GM23338 (cell line): Measurements from ENCODE around the gene ATXN7. TPM values are rescaled to one million over a fixed set of nuclear protein-coding genes. Genes with fewer than 3 reads are reported as not detected.
A peak's percentile ranks its signal among the peaks of the same experiment; 100 is the strongest.

ENCODE experiments used
- ATAC-seq: fragments of 200-7000 bp; cut with Tn5 transposase; 3 replicates; pipeline ENCODE4 v1.9.1; 2020
- DNase-seq: peaks from one replicate; pipeline ENCODE4 v3.0.0-alpha.2; 2015; ENCODE audit warnings: low spot score
- H2AFZ ChIP-seq: fragments of 200-600 bp; sonication (generic); 2 replicates; pipeline ENCODE4 v1.8.0; 2016; ENCODE audit warnings: antibody characterized with exemption, mild to moderate bottlenecking, moderate library complexity
- H3F3A ChIP-seq: fragments of 200-600 bp; sonication (generic); replicated peaks from 2 replicates; pipeline ENCODE4 v1.8.0; 2017; ENCODE audit warnings: antibody characterized with exemption, mixed run types, low read depth
- H3K27ac ChIP-seq: fragments of 200-600 bp; sonication (generic); 2 replicates; pipeline ENCODE4 v1.6.1; 2016; ENCODE audit warnings: low read depth
- H3K27me3 ChIP-seq: fragments of 200-600 bp; sonication (generic); 2 replicates; pipeline ENCODE4 v1.8.0; 2016; ENCODE audit warnings: mild to moderate bottlenecking, mixed run types, moderate library complexity; ENCODE audit not compliant: insufficient read depth
- H3K36me3 ChIP-seq: fragments of 200-600 bp; sonication (generic); 2 replicates; pipeline ENCODE4 v1.8.0; 2016; ENCODE audit warnings: mild to moderate bottlenecking; ENCODE audit not compliant: insufficient read depth
- H3K4me1 ChIP-seq: fragments of 200-600 bp; sonication (generic); 2 replicates; pipeline ENCODE4 v1.8.0; 2016; ENCODE audit warnings: mild to moderate bottlenecking, moderate library complexity; ENCODE audit not compliant: insufficient read depth
- H3K4me2 ChIP-seq: fragments of 200-600 bp; sonication (generic); 2 replicates; pipeline ENCODE4 v1.7.1; 2017; ENCODE audit warnings: mixed run types
- H3K4me3 ChIP-seq: fragments of 200-600 bp; sonication (generic); 2 replicates; pipeline ENCODE4 v1.6.1; 2016; ENCODE audit warnings: mixed run types
- H3K79me2 ChIP-seq: fragments of 200-600 bp; sonication (generic); replicated peaks from 2 replicates; pipeline ENCODE4 v1.8.0; 2017; ENCODE audit warnings: mild to moderate bottlenecking; ENCODE audit not compliant: insufficient read depth
- H3K9me2 ChIP-seq: fragments of 200-600 bp; sonication (generic); 2 replicates; pipeline ENCODE4 v1.8.0; 2017; ENCODE audit not compliant: insufficient read depth
- H4K20me1 ChIP-seq: fragments of 200-600 bp; sonication (generic); replicated peaks from 2 replicates; pipeline ENCODE4 v1.8.0; 2017; ENCODE audit warnings: mild to moderate bottlenecking; ENCODE audit not compliant: insufficient read depth
- H3K27ac Mint-ChIP-seq: 2 replicates; pipeline ENCODE4 v1.8.0; 2020; ENCODE audit warnings: inconsistent platforms, mild to moderate bottlenecking, moderate library complexity, mixed read lengths
- H3K27me3 Mint-ChIP-seq: 3 replicates; pipeline ENCODE4 v1.8.0; 2022; ENCODE audit warnings: low read depth, mild to moderate bottlenecking, moderate library complexity, mixed read lengths, inconsistent platforms; ENCODE audit not compliant: insufficient read depth, poor library complexity
- H3K36me3 Mint-ChIP-seq: 3 replicates; pipeline ENCODE4 v1.8.0; 2021; ENCODE audit warnings: low read depth, mild to moderate bottlenecking, inconsistent platforms, moderate library complexity, mixed read lengths
- H3K4me1 Mint-ChIP-seq: 3 replicates; pipeline ENCODE4 v1.8.0; 2020; ENCODE audit warnings: mild to moderate bottlenecking, inconsistent platforms, mixed read lengths
- H3K4me3 Mint-ChIP-seq: 3 replicates; pipeline ENCODE4 v1.8.0; 2021; ENCODE audit warnings: moderate library complexity, mild to moderate bottlenecking, inconsistent platforms, mixed read lengths
- H3K9me3 Mint-ChIP-seq: 3 replicates; pipeline ENCODE4 v1.8.0; 2020; ENCODE audit warnings: moderate library complexity, mild to moderate bottlenecking, inconsistent platforms, mixed read lengths
- CREB1 ChIP-seq: fragments of 250-450 bp; sonication (Bioruptor Pico); IDR thresholded peaks from 2 replicates; pipeline ENCODE4 v1.5.0; 2020; ENCODE audit warnings: low read depth, mild to moderate bottlenecking, moderate library complexity
- EZH2 ChIP-seq: fragments of 200-600 bp; sonication (generic); IDR thresholded peaks from one replicate; pipeline ENCODE4 v1.8.0; 2017; ENCODE audit warnings: antibody characterized with exemption, mild to moderate bottlenecking, low read depth; ENCODE audit not compliant: unreplicated experiment
- EZH2phosphoT487 ChIP-seq: fragments of 200-600 bp; sonication (generic); IDR thresholded peaks from one replicate; pipeline ENCODE4 v1.8.1; 2018; ENCODE audit warnings: antibody characterized with exemption; ENCODE audit not compliant: unreplicated experiment
- JUNB ChIP-seq: IDR thresholded peaks from one replicate; pipeline ENCODE4 v1.6.1; 2016; ENCODE audit warnings: antibody characterized with exemption; ENCODE audit not compliant: unreplicated experiment
- NANOG ChIP-seq: IDR thresholded peaks from 2 replicates; pipeline ENCODE4 v1.6.1; 2016; ENCODE audit warnings: antibody characterized with exemption, borderline replicate concordance
- POLR2AphosphoS5 ChIP-seq: IDR thresholded peaks from 2 replicates; pipeline ENCODE4 v1.6.1; 2016; ENCODE audit warnings: antibody characterized with exemption, low read depth
- STAT1 ChIP-seq: IDR thresholded peaks from one replicate; pipeline ENCODE4 v1.6.1; 2016; ENCODE audit warnings: antibody characterized with exemption; ENCODE audit not compliant: unreplicated experiment
- ZNF114 ChIP-seq: fragments of 250-450 bp; sonication (Bioruptor Pico); IDR thresholded peaks from 2 replicates; pipeline ENCODE4 v1.5.0; 2020; ENCODE audit warnings: mild to moderate bottlenecking, moderate library complexity
- ZNF331 ChIP-seq: fragments of 250-450 bp; sonication (Bioruptor Pico); IDR thresholded peaks from 2 replicates; pipeline ENCODE4 v1.5.0; 2020; ENCODE audit warnings: low read depth, mild to moderate bottlenecking, moderate library complexity
- polyA plus RNA-seq: library from polyadenylated mRNA; unstranded; fragments of >200 nt; fragmentation: Nextera tagmentation; extraction: Ambion mirVana; gene quantifications from 2 replicates; pipeline ENCODE4 v1.2.1, GENCODE V29; 2016
- total RNA-seq: library from RNA; depleted of rRNA; stranded (reverse); fragments of >200 nt; shearing (Covaris generic); gene quantifications from 2 replicates; pipeline ENCODE4 v1.2.3, GENCODE V29; 2014
- TF ChIP-seq, protein P1 (sequence below): IDR thresholded peaks from 2 replicates; pipeline ENCODE4 v1.6.1; 2016; ENCODE audit warnings: antibody characterized with exemption
- TF ChIP-seq, protein P2 (sequence below): IDR thresholded peaks from one replicate; pipeline ENCODE4 v1.6.1; 2018; ENCODE audit warnings: antibody characterized with exemption; ENCODE audit not compliant: unreplicated experiment
- TF ChIP-seq, protein P3 (sequence below), 2 experiments: fragments of 200-600 bp in 1 of 2; sonication (generic) in 1 of 2; conservative IDR thresholded peaks; 2 replicates each; pipeline versions ENCODE4 v1.5.1 to v1.6.1; 2016 to 2017; ENCODE audit warnings: antibody characterized with exemption in 2 of 2, low read depth in 2 of 2, mild to moderate bottlenecking in 2 of 2, moderate library complexity in 1 of 2
- TF ChIP-seq, protein P4 (sequence below): fragments of 250-450 bp; sonication (Bioruptor Pico); IDR thresholded peaks from 2 replicates; pipeline ENCODE4 v1.5.0; 2020; ENCODE audit warnings: mild to moderate bottlenecking, moderate library complexity

ATXN7 gene
- total and polyA plus RNA-seq, 2 experiments from 2014 or later = 4.0 to 17.2 TPM

DNA sequence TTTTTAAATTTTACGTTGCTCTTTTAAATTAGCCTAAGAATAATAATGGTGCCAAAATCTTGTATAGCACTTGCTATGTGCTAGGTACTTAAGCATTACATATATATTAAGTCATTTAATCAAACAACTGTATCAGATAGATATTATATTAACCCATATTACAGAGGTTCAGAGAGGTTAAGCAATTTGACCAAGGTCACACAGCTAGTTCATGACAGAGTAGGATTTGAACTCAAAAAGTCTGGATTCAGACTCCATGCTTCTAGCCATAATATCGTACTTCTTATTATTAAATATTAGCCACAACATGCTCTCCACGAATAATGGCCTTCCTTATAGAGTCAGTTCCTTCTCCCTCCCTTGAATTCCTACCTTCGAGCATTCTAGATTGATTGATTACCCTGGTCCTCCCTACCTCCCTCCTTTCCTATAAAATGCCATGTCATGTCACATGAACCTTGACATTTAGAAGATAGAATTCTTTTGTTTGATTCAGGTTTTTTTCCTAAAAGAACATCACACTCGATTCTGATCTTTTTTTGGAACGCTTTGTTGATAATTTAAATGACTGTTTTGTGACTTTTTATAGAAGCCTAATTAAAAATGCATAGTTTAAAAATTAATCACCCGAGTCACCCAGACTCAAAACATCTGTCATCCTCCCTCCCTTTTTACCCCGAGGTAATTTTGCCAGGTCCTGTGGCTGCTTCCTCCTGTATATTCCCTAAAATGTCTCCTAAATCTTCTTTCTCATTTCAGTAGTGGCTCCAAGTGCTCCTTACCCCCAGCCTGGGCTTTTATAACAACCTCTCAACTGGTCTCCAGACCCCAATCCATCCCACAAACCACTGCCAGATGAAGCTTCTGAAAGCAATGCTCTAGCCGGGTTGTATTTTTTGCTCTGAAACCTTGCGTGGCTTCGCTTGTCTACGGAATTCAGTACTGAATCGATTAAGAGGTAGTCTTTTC, 168.2 kb downstream of the ATXN7 start:
- Histone ChIP-seq H3K4me1 (peaks cover 13% of the 10 kb centered on the region), H3K27ac (no peak overlapping the region), H3K4me3 (no peak overlapping the region), H3K36me3 (no peaks in the 10 kb centered on the region), H3F3A (no peaks in the 10 kb centered on the region), H3K4me2 (no peak overlapping the region), H3K79me2 (no peaks in the 10 kb centered on the region), H3K9me2 (no peaks in the 10 kb centered on the region), H2AFZ (peak overlapping the region; percentile 7), H3K27me3 (no peaks in the 10 kb centered on the region), H4K20me1 (no peaks in the 10 kb centered on the region)
- Mint-ChIP-seq H3K4me1 (peaks cover 27% of the 10 kb centered on the region), H3K27me3 (peaks cover 4% of the 10 kb centered on the region), H3K27ac (peak overlapping the region; percentile 60), H3K36me3 (no peaks in the 10 kb centered on the region), H3K9me3 (no peaks in the 10 kb centered on the region; the same call in 1 of the 3 replicates), H3K4me3 (no peak overlapping the region)
- TF ChIP-seq, protein P1, sequence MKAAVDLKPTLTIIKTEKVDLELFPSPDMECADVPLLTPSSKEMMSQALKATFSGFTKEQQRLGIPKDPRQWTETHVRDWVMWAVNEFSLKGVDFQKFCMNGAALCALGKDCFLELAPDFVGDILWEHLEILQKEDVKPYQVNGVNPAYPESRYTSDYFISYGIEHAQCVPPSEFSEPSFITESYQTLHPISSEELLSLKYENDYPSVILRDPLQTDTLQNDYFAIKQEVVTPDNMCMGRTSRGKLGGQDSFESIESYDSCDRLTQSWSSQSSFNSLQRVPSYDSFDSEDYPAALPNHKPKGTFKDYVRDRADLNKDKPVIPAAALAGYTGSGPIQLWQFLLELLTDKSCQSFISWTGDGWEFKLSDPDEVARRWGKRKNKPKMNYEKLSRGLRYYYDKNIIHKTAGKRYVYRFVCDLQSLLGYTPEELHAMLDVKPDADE = no peak
- TF ChIP-seq, protein P2, sequence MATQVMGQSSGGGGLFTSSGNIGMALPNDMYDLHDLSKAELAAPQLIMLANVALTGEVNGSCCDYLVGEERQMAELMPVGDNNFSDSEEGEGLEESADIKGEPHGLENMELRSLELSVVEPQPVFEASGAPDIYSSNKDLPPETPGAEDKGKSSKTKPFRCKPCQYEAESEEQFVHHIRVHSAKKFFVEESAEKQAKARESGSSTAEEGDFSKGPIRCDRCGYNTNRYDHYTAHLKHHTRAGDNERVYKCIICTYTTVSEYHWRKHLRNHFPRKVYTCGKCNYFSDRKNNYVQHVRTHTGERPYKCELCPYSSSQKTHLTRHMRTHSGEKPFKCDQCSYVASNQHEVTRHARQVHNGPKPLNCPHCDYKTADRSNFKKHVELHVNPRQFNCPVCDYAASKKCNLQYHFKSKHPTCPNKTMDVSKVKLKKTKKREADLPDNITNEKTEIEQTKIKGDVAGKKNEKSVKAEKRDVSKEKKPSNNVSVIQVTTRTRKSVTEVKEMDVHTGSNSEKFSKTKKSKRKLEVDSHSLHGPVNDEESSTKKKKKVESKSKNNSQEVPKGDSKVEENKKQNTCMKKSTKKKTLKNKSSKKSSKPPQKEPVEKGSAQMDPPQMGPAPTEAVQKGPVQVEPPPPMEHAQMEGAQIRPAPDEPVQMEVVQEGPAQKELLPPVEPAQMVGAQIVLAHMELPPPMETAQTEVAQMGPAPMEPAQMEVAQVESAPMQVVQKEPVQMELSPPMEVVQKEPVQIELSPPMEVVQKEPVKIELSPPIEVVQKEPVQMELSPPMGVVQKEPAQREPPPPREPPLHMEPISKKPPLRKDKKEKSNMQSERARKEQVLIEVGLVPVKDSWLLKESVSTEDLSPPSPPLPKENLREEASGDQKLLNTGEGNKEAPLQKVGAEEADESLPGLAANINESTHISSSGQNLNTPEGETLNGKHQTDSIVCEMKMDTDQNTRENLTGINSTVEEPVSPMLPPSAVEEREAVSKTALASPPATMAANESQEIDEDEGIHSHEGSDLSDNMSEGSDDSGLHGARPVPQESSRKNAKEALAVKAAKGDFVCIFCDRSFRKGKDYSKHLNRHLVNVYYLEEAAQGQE = no peak
- TF ChIP-seq STAT1 = no peak
- no peak for TF ChIP-seq EZH2phosphoT487
- no peak for TF ChIP-seq EZH2
- no peak for TF ChIP-seq ZNF331 (CRISPR knock-in tag)
- TF ChIP-seq JUNB = no peak
- TF ChIP-seq POLR2AphosphoS5 = no peak
- TF ChIP-seq ZNF114 (CRISPR knock-in tag) = no peak
- TF ChIP-seq, protein P3, sequence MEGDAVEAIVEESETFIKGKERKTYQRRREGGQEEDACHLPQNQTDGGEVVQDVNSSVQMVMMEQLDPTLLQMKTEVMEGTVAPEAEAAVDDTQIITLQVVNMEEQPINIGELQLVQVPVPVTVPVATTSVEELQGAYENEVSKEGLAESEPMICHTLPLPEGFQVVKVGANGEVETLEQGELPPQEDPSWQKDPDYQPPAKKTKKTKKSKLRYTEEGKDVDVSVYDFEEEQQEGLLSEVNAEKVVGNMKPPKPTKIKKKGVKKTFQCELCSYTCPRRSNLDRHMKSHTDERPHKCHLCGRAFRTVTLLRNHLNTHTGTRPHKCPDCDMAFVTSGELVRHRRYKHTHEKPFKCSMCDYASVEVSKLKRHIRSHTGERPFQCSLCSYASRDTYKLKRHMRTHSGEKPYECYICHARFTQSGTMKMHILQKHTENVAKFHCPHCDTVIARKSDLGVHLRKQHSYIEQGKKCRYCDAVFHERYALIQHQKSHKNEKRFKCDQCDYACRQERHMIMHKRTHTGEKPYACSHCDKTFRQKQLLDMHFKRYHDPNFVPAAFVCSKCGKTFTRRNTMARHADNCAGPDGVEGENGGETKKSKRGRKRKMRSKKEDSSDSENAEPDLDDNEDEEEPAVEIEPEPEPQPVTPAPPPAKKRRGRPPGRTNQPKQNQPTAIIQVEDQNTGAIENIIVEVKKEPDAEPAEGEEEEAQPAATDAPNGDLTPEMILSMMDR (conservative IDR thresholded peaks at IDR 0.05; ENCODE audit: low read depth in 2 of 2) = no peak
- no peak for TF ChIP-seq NANOG
- TF ChIP-seq CREB1 (CRISPR knock-in tag) = no peak
- TF ChIP-seq, protein P4, sequence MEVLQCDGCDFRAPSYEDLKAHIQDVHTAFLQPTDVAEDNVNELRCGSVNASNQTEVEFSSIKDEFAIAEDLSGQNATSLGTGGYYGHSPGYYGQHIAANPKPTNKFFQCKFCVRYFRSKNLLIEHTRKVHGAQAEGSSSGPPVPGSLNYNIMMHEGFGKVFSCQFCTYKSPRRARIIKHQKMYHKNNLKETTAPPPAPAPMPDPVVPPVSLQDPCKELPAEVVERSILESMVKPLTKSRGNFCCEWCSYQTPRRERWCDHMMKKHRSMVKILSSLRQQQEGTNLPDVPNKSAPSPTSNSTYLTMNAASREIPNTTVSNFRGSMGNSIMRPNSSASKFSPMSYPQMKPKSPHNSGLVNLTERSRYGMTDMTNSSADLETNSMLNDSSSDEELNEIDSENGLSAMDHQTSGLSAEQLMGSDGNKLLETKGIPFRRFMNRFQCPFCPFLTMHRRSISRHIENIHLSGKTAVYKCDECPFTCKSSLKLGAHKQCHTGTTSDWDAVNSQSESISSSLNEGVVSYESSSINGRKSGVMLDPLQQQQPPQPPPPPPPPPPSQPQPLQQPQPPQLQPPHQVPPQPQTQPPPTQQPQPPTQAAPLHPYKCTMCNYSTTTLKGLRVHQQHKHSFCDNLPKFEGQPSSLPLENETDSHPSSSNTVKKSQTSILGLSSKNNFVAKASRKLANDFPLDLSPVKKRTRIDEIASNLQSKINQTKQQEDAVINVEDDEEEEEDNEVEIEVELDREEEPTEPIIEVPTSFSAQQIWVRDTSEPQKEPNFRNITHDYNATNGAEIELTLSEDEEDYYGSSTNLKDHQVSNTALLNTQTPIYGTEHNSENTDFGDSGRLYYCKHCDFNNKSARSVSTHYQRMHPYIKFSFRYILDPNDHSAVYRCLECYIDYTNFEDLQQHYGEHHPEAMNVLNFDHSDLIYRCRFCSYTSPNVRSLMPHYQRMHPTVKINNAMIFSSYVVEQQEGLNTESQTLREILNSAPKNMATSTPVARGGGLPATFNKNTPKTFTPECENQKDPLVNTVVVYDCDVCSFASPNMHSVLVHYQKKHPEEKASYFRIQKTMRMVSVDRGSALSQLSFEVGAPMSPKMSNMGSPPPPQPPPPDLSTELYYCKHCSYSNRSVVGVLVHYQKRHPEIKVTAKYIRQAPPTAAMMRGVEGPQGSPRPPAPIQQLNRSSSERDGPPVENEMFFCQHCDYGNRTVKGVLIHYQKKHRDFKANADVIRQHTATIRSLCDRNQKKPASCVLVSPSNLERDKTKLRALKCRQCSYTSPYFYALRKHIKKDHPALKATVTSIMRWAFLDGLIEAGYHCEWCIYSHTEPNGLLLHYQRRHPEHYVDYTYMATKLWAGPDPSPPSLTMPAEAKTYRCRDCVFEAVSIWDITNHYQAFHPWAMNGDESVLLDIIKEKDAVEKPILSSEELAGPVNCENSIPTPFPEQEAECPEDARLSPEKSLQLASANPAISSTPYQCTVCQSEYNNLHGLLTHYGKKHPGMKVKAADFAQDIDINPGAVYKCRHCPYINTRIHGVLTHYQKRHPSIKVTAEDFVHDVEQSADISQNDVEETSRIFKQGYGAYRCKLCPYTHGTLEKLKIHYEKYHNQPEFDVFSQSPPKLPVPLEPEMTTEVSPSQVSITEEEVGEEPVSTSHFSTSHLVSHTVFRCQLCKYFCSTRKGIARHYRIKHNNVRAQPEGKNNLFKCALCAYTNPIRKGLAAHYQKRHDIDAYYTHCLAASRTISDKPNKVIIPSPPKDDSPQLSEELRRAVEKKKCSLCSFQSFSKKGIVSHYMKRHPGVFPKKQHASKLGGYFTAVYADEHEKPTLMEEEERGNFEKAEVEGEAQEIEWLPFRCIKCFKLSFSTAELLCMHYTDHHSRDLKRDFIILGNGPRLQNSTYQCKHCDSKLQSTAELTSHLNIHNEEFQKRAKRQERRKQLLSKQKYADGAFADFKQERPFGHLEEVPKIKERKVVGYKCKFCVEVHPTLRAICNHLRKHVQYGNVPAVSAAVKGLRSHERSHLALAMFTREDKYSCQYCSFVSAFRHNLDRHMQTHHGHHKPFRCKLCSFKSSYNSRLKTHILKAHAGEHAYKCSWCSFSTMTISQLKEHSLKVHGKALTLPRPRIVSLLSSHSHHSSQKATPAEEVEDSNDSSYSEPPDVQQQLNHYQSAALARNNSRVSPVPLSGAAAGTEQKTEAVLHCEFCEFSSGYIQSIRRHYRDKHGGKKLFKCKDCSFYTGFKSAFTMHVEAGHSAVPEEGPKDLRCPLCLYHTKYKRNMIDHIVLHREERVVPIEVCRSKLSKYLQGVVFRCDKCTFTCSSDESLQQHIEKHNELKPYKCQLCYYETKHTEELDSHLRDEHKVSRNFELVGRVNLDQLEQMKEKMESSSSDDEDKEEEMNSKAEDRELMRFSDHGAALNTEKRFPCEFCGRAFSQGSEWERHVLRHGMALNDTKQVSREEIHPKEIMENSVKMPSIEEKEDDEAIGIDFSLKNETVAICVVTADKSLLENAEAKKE (CRISPR knock-in tag) = no peak
- DNase-seq (no peak), ATAC-seq (no peak)
